Measurements from ENCODE around the gene TPM3. TPM values are rescaled to one million over a fixed set of nuclear protein-coding genes. Genes with fewer than 3 reads are reported as not detected.
"Not testable (repeated sequence)": the region's sequence is repeated elsewhere in the genome, so short reads cannot be mapped to it uniquely, and the experiment has no call there.

TPM3 gene
- total RNA-seq, 1 donor from 2014 or later: 248 TPM

- DNase-seq (ENCODE audit: low spot score): no peak
- no peak for TF ChIP-seq CTCF (IDR thresholded peaks at IDR 0.05)
- Mint-ChIP-seq H3K4me1 (ENCODE audit: low read depth) (no peaks in the 10 kb centered on the region), H3K4me3 (ENCODE audit: unreplicated experiment) (no peak within 1 kb of the TSS), H3K9me3 (ENCODE audit: low read depth) (no peaks in the 10 kb centered on the region), H3K27me3 (ENCODE audit: low read depth) (no peaks in the 10 kb centered on the region), H3K36me3 (ENCODE audit: low read depth) (peaks cover 25% of the 10 kb centered on the region), H3K27ac (ENCODE audit: unreplicated experiment) (peak within 1 kb of the TSS; percentile 5)
Observed at GRCh38 chr1:154206196-154206595, 14.3 kb upstream of the TPM3 start, which contains the start of gene CFAP141. Gene CFAP141 (minus strand): TSS chr1:154206333. CDS start chr1:154206307, 26 bp downstream.

DNA sequence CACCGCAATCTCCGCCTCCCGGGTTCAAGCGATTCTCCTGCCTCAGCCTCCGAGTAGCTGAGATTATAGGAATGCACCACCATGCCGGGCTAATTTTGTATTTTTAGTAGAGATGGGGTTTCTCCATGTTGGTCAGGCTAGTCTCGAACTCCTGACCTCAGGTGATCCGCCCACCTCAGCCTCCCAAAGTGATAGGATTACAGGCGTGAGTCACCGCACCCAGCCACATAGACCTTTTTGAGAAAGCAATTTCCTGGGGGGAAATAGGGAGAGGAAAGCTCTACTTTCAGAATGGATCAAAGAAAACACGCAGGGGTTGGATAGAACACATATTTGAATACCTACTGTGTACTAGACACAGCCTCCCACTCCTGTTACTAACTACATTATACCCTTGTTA, 13.9 kb upstream of the TPM3 start:
- H3K27me3 Mint-ChIP-seq (ENCODE audit: low read depth); H3K4me1 Mint-ChIP-seq (ENCODE audit: low read depth); DNase-seq (ENCODE audit: low spot score); H3K4me3 Mint-ChIP-seq (ENCODE audit: unreplicated experiment); H3K9me3 Mint-ChIP-seq (ENCODE audit: low read depth): not testable (repeated sequence)
- Mint-ChIP-seq H3K36me3 (ENCODE audit: low read depth) (peaks cover 25% of the 10 kb centered on the region), H3K27ac (ENCODE audit: unreplicated experiment) (peak overlapping the region; percentile 5)

DNA sequence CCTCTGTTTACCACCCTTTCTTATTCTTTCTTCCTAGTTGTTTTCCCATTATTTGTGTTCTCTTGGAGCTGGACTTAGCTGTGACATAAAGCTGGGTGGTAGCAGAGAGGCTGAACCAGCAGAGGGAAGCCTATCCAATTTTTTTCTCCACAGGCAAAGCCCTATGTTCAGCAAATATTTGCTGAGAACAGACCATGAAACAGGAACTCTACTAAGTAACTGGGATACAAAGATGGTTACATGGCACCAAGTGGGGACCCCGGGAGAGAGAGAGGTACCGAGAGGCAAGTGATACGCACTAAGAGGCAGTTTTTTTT, 7.6 kb upstream of the TPM3 start:
- Mint-ChIP-seq H3K9me3 (ENCODE audit: low read depth) (no peaks in the 10 kb centered on the region), H3K4me1 (ENCODE audit: low read depth) (no peaks in the 10 kb centered on the region), H3K27ac (ENCODE audit: unreplicated experiment) (no peak overlapping the region), H3K36me3 (ENCODE audit: low read depth) (no peaks in the 10 kb centered on the region), H3K27me3 (ENCODE audit: low read depth) (peaks cover 10% of the 10 kb centered on the region), H3K4me3 (ENCODE audit: unreplicated experiment) (no peak overlapping the region)
- TF ChIP-seq CTCF (IDR thresholded peaks at IDR 0.05): no peak
- no peak for DNase-seq (ENCODE audit: low spot score)

DNA sequence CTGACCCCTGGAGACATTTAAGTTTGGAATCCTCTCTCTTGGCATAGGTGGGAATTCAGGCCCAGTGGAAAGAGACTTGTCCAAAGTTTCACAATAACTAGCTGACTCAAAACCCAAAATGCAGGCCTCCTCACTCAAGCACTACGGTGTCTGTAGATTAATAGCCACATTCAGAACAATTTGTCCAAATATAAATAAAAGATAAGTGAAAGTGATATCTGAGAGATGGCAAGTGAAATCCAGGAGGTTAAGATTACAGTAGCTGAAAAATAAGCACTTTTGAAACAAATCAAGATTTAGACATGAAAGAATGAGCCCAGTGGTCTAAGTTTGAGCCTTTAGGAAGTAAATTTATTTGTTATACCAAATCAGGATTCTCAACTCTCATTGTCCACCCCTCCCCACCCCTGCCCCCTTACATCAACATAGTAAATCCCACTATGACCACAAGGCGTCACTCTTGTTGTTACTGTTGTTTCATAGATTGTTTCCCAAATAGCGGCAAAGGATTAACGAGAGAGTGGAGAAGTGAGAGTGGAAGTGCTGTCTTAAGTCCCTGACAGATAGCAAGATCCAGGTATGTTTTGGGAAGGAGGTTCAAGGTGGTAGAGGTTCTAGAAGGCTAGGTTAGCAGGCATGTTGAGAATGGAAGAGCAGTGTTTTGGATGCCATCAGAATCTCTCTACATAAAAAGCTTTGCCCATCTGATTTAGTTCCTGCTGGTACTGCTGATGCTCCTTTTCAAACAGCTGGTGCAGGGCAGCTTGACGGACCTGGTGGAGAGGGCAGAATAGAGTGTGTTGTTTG, 7.1 kb upstream of the TPM3 start:
- H3K4me1 Mint-ChIP-seq (ENCODE audit: low read depth): no peaks in the 10 kb centered on the region
- H3K4me3 Mint-ChIP-seq (ENCODE audit: unreplicated experiment): no peak overlapping the region
- H3K36me3 Mint-ChIP-seq (ENCODE audit: low read depth): no peaks in the 10 kb centered on the region
- H3K27ac Mint-ChIP-seq (ENCODE audit: unreplicated experiment): no peak overlapping the region
- DNase-seq (ENCODE audit: low spot score): no peak
- no peaks in the 10 kb centered on the region for H3K9me3 Mint-ChIP-seq (ENCODE audit: low read depth)
- peak; percentile 84 for TF ChIP-seq CTCF (IDR thresholded peaks at IDR 0.05)
- peaks cover 15% of the 10 kb centered on the region for H3K27me3 Mint-ChIP-seq (ENCODE audit: low read depth)

GRCh38 chr1:154193821-154194220, 1.9 kb upstream of the TPM3 start:
- Mint-ChIP-seq H3K27me3 (ENCODE audit: low read depth) (peaks cover 35% of the 10 kb centered on the region), H3K4me3 (ENCODE audit: unreplicated experiment) (no peak overlapping the region), H3K9me3 (ENCODE audit: low read depth) (no peaks in the 10 kb centered on the region), H3K27ac (ENCODE audit: unreplicated experiment) (no peak overlapping the region), H3K4me1 (ENCODE audit: low read depth) (peaks cover 11% of the 10 kb centered on the region), H3K36me3 (ENCODE audit: low read depth) (no peaks in the 10 kb centered on the region)
- no peak for DNase-seq (ENCODE audit: low spot score)
- no peak for TF ChIP-seq CTCF (IDR thresholded peaks at IDR 0.05)

GRCh38 chr1:154192476-154192875, 576 bp upstream of the TPM3 start:
- DNase-seq (ENCODE audit: low spot score): no peak
- Mint-ChIP-seq H3K4me1 (ENCODE audit: low read depth) (peaks cover 11% of the 10 kb centered on the region), H3K27me3 (ENCODE audit: low read depth) (peaks cover 35% of the 10 kb centered on the region), H3K9me3 (ENCODE audit: low read depth) (no peaks in the 10 kb centered on the region), H3K4me3 (ENCODE audit: unreplicated experiment) (no peak overlapping the region), H3K27ac (ENCODE audit: unreplicated experiment) (no peak overlapping the region), H3K36me3 (ENCODE audit: low read depth) (no peaks in the 10 kb centered on the region)
- TF ChIP-seq CTCF (IDR thresholded peaks at IDR 0.05): no peak

Data from chondrocyte (in vitro differentiated cells).